Activated CD8-positive, alpha-beta memory T cell treated with anti-CD3 and anti-CD28 coated beads, Interleukin-2, amount 50 U/mL, for 24 hours (primary cell): ENCODE results near the gene LRRC36.

Experiments
- DNase-seq: peaks from one replicate; pipeline ENCODE4 v3.0.0-alpha.2; 2020; ENCODE audit errors: extremely low read depth

Gene LRRC36

GRCh38 chr16:67424261-67424615, 97.6 kb downstream of the LRRC36 start:
- no peak for DNase-seq

DNA sequence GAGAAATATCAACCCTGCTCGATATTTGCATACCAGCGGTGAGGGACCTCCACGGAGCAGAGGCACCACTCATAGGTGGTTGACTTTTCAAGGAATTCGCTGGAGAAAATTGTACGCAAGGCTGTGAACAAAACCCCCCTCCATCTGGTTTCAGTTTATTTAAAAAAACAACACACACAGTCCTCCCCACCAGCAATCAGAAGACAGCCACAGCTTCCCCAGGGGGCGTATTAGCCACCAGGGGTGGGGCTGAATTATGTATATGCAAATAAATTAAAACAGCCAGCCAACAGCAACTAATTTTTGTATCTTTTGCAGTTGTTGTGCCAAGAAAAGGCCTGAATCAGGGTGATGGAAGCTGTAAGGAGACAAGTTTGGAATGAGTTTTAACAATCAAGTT, 98.4 kb downstream of the LRRC36 start:
- no peak for DNase-seq

- no peak for DNase-seq
Measured at GRCh38 chr16:67425580-67425979, 99.0 kb downstream of the LRRC36 start.

DNA sequence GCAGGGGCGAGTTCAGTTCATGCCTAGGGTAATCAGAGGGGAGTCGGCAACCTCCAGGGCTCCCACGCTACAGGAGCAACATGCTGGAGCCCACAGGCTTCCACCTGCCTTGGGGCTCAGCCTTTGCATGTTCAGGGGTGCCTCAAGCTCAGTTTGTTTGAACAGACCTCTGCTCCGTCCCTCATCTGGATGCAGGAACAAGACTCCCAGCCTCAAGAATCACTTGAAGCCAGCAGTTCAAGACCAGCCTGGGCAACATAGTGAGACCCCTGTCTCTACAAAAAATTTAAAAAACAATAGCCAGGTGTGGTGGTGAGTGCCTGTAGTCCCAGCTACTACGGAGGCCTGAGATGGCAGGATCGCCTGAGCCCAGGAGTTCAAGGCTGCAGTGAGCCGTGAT, 99.4 kb downstream of the LRRC36 start:
- no peak for DNase-seq

GRCh38 chr16:67426950-67427349, 100.3 kb downstream of the LRRC36 start:
- no peak for DNase-seq

GRCh38 chr16:67428146-67428731, 101.6 kb downstream of the LRRC36 start:
- peak; percentile 37 for DNase-seq

GRCh38 chr16:67429053-67429798, 102.6 kb downstream of the LRRC36 start:
- DNase-seq, result no peak

GRCh38 chr16:67429799-67430503, 103.3 kb downstream of the LRRC36 start:
- DNase-seq, result no peak

DNA sequence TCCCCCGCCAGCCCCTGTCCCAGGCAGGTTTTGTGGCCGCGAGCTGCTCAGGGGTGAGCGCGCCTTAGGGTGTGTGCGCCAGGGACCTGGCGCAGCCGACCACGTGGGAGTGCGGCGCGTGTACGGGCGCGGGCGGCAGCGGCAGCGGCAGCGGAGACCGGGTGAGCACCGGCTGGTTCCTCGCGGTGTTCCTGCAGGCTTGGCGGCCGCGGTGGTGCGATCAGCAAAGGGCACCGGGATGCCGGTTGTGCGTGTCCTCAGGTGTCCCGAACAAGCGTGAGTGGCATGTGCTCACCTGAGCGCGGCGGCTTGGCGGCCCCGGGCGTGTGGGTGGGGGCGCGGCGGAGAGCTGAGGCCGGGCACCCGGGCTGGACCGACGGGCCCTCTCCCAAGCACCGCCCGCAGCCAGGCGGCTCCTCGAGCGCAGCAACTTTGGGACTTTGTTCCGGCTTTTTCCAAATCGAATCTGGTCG, 103.9 kb downstream of the LRRC36 start:
- DNase-seq, result no peak

DNA sequence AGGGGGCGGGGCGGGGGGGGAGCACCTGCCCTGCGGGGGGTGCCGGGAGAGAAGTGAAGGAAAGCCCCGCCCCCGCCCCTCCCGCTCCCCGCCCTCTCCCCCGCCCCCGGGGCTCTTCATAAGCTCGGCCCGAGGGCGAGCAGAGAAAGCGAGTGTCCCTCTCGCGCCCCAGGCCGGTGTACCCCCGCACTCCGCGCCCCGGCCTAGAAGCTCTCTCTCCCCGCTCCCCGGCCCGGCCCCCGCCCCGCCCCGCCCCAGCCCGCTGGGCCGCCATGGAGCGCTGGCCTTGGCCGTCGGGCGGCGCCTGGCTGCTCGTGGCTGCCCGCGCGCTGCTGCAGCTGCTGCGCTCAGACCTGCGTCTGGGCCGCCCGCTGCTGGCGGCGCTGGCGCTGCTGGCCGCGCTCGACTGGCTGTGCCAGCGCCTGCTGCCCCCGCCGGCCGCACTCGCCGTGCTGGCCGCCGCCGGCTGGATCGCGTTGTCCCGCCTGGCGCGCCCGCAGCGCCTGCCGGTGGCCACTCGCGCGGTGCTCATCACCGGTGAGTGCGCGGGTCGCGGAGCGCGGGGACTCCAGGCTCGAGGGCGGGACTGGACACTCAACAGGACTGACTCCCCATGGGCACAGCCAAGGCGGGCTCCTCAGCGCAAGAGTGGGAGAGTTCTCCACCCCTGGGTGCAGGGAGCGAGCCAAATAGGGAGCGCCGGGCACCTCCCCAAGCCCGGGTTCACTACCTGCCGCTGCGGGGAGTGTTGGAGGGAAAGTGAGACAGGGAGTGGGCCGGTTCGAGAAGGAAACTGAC, 104.6 kb downstream of the LRRC36 start, which contains the start of gene HSD11B2:
Gene HSD11B2, plus strand, starts transcription at position 145 of the 798 bp plus-strand sequence. Its CDS starts 128 bp downstream, at position 273.
- no peak for DNase-seq

GRCh38 chr16:67431775-67432505, 105.3 kb downstream of the LRRC36 start:
- DNase-seq, result no peak

DNA sequence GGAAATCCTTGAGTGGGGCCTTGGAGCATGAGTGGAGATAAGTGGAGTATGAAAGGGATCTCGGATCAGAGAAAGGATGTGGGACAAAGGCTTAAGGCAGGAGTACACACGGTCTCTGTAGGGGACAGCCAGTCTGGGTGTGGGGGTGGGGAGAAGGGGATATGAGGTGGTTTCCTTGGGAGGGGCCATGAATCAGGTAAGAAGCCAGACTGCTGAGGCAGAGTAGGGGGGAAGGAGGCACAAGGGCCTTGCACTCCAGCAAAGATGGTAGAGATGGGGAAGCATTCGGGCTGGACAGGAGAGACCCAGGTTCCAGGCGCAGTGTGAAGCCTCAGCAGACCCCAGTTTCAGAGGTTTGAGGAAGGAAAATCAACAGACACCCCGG, 105.9 kb downstream of the LRRC36 start:
- no peak for DNase-seq

GRCh38 chr16:67433131-67433719, 106.6 kb downstream of the LRRC36 start:
- no peak for DNase-seq
